ENCODE measurements around the gene COX6A2.

The COX6A2 gene

DNA sequence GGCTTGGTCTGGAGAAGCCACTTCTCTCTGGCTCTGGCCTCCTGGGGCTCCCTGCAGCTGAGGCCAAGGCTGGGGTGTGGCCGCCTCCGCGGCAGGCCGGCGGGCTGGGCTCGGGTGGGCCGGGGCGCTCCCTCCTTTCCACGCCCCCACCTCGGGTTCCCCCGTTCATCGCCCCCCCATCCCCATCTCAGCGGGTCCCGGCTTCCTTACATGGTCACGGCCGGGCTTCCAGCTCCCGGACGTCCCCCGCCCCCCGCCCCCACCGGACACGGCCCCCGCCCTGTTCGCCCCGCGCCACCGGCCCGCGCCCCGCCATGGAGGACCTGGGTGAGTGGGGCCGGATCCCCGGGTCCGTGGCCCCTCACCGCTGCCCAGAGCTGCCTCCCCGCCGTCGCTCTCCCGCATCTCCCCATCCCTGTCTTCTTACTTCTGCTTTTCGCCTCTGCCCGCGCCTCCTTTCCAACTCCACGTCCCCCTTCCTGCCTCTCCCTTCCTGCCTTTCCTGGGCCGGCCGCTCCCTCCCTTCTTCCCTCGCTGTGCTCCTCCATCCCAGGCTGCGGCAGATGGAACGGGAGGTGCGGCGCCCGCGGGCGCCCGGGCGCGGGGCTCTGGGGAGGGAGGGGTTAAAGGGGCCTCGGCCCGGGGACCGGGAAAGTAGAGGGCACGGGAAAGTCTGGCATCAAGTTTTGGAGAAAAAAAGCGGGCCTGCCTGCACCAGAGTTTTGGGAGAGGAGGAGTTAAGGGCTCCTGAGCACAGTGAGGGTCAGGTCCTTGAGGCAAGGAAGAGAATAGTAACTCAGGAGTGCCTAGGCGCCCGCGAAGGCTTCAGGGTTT lies 43.9 kb upstream of the COX6A2 start, which contains the start of gene TGFB1I1:
TGFB1I1 (plus strand) TSS at position 278 of the 834 bp plus-strand sequence; CDS start at position 315, 37 bp downstream.
- Histone ChIP-seq H3K4me1 (ENCODE audit: insufficient read depth, low read length, poor library complexity, severe bottlenecking) (peaks cover 29% of the 10 kb centered on the region), H3K4me3 (ENCODE audit: low read length, poor library complexity, severe bottlenecking) (no peak within 1 kb of the TSS), H3K9me2 (replicated peaks; ENCODE audit: low read depth, low read length) (no peaks in the 10 kb centered on the region), H3K9me3 (ENCODE audit: insufficient read depth, low read depth, low read length) (no peaks in the 10 kb centered on the region), H4K20me1 (ENCODE audit: insufficient read depth, low read length, poor library complexity, severe bottlenecking) (no peaks in the 10 kb centered on the region), H3K79me2 (ENCODE audit: insufficient read depth, low read length) (peaks cover 17% of the 10 kb centered on the region; the same call in 1 of the 2 replicates), H3K27me3 (ENCODE audit: insufficient read depth, low read length, poor library complexity, severe bottlenecking) (no peaks in the 10 kb centered on the region), H3K9ac (ENCODE audit: low read depth, low read length, poor library complexity, severe bottlenecking) (no peak within 1 kb of the TSS), H2AFZ (ENCODE audit: low read length) (no peak within 1 kb of the TSS), H3K36me3 (ENCODE audit: insufficient read depth, low read length) (no peaks in the 10 kb centered on the region), H3F3A (ENCODE audit: low read depth) (no peaks in the 10 kb centered on the region; the same call in 1 of the 2 replicates), H3K4me2 (ENCODE audit: low read depth, low read length, poor library complexity, severe bottlenecking) (no peak within 1 kb of the TSS)
- no peak for TF ChIP-seq EZH2phosphoT487 (IDR thresholded peaks at IDR 0.05; ENCODE audit: borderline replicate concordance)
- TF ChIP-seq, protein P1, sequence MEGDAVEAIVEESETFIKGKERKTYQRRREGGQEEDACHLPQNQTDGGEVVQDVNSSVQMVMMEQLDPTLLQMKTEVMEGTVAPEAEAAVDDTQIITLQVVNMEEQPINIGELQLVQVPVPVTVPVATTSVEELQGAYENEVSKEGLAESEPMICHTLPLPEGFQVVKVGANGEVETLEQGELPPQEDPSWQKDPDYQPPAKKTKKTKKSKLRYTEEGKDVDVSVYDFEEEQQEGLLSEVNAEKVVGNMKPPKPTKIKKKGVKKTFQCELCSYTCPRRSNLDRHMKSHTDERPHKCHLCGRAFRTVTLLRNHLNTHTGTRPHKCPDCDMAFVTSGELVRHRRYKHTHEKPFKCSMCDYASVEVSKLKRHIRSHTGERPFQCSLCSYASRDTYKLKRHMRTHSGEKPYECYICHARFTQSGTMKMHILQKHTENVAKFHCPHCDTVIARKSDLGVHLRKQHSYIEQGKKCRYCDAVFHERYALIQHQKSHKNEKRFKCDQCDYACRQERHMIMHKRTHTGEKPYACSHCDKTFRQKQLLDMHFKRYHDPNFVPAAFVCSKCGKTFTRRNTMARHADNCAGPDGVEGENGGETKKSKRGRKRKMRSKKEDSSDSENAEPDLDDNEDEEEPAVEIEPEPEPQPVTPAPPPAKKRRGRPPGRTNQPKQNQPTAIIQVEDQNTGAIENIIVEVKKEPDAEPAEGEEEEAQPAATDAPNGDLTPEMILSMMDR (conservative IDR thresholded peaks at IDR 0.05; ENCODE audit: low read length): no peak

DNA sequence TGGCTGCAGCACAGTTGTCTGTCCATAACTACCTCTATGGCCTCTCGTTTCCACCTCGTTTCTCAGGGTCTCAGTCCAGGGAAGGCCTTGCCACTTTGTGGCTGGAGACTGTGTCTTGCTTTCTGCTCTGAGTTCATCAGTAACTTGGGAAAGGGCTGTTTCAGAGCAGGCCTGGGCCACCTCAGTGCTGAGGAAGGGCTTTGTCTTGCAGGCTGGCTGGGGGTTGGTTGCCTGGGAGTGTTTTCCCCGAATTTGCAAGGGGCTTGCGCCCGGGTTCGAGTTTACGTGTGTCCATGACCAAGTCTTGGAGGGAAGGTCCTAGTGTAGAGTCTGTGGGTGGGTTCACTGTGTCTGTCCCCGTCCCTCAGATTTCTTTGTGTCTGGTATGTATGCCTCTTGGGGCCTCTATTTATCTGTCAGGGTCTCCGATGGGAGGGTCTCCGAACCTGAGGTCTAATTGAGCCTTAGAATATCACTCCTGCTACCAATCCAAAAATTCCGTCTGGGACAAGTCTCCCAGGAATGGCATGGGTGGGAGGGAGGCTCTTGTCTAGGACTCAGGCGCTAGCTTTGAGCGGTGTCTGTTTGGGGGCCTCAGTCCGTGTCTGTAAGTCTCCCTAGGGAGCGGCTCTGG lies 43.2 kb upstream of the COX6A2 start:
- Histone ChIP-seq H3K9me3 (ENCODE audit: insufficient read depth, low read depth, low read length) (no peaks in the 10 kb centered on the region), H2AFZ (ENCODE audit: low read length) (no peak overlapping the region), H3K79me2 (ENCODE audit: insufficient read depth, low read length) (peaks cover 17% of the 10 kb centered on the region; the same call in 1 of the 2 replicates), H3K9ac (ENCODE audit: low read depth, low read length, poor library complexity, severe bottlenecking) (no peak overlapping the region), H3K27me3 (ENCODE audit: insufficient read depth, low read length, poor library complexity, severe bottlenecking) (no peaks in the 10 kb centered on the region), H3K4me1 (ENCODE audit: insufficient read depth, low read length, poor library complexity, severe bottlenecking) (peaks cover 34% of the 10 kb centered on the region), H3K9me2 (replicated peaks; ENCODE audit: low read depth, low read length) (no peaks in the 10 kb centered on the region), H3K4me3 (ENCODE audit: low read length, poor library complexity, severe bottlenecking) (no peak overlapping the region), H4K20me1 (ENCODE audit: insufficient read depth, low read length, poor library complexity, severe bottlenecking) (no peaks in the 10 kb centered on the region), H3K36me3 (ENCODE audit: insufficient read depth, low read length) (no peaks in the 10 kb centered on the region; the same call in 1 of the 2 replicates), H3K4me2 (ENCODE audit: low read depth, low read length, poor library complexity, severe bottlenecking) (no peak overlapping the region), H3F3A (ENCODE audit: low read depth) (no peaks in the 10 kb centered on the region; the same call in 1 of the 2 replicates)
- TF ChIP-seq EZH2phosphoT487 (IDR thresholded peaks at IDR 0.05; ENCODE audit: borderline replicate concordance): no peak
- TF ChIP-seq, protein P1 (conservative IDR thresholded peaks at IDR 0.05; ENCODE audit: low read length): no peak

DNA sequence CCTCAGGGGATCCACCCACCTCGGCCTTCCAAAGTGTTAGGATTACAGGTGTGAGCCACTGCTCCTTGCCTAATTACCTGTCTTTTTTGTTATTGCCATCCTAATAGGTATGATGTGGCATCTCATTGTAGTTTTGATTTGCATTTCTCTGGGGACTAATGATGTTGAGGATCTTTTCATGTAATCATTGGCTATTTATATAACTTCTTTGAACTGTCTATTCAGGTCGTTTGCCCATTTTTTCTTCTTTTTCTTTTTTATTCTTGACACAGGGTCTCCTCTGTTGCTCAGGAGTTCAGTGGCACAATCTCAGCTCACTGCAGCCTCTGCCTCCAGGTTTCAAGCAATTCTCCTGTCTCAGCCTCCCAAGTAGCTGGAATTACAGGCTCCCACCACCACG lies 42.5 kb upstream of the COX6A2 start:
- H4K20me1 ChIP-seq (ENCODE audit: insufficient read depth, low read length, poor library complexity, severe bottlenecking): no peaks in the 10 kb centered on the region
- H3K9me3 ChIP-seq (ENCODE audit: insufficient read depth, low read depth, low read length): no peaks in the 10 kb centered on the region
- no peak overlapping the region for H2AFZ ChIP-seq (ENCODE audit: low read length)
- H3K4me3 ChIP-seq (ENCODE audit: low read length, poor library complexity, severe bottlenecking): no peak overlapping the region
- H3K9ac ChIP-seq (ENCODE audit: low read depth, low read length, poor library complexity, severe bottlenecking): no peak overlapping the region
- TF ChIP-seq EZH2phosphoT487 (IDR thresholded peaks at IDR 0.05; ENCODE audit: borderline replicate concordance): no peak
- TF ChIP-seq, protein P1 (conservative IDR thresholded peaks at IDR 0.05; ENCODE audit: low read length): no peak
- peaks cover 3% of the 10 kb centered on the region; the same call in 1 of the 2 replicates for H3K36me3 ChIP-seq (ENCODE audit: insufficient read depth, low read length)
- no peaks in the 10 kb centered on the region for H3K9me2 ChIP-seq (replicated peaks; ENCODE audit: low read depth, low read length)
- H3K4me2 ChIP-seq (ENCODE audit: low read depth, low read length, poor library complexity, severe bottlenecking): no peak overlapping the region
- H3K4me1 ChIP-seq (ENCODE audit: insufficient read depth, low read length, poor library complexity, severe bottlenecking): peaks cover 28% of the 10 kb centered on the region
- H3K27me3 ChIP-seq (ENCODE audit: insufficient read depth, low read length, poor library complexity, severe bottlenecking): no peaks in the 10 kb centered on the region
- no peaks in the 10 kb centered on the region; the same call in 1 of the 2 replicates for H3F3A ChIP-seq (ENCODE audit: low read depth)
- peaks cover 16% of the 10 kb centered on the region; the same call in 1 of the 2 replicates for H3K79me2 ChIP-seq (ENCODE audit: insufficient read depth, low read length)
